COLO829 (cell line): ENCODE measurements around the gene PRKCE.

Experiments used
- DNase-seq: peaks from one replicate; pipeline ENCODE4 v3.0.0; 2012; ENCODE audit warnings: low spot score

The PRKCE gene

GRCh38 chr2:45860136-45861121 lies 209.0 kb downstream of the PRKCE start:
- peak; percentile 86 for DNase-seq

- DNase-seq: no peak
These were observed 211.4 kb downstream of the PRKCE start for GRCh38 chr2:45862843-45863242.

- DNase-seq: no peak
These were observed 212.6 kb downstream of the PRKCE start for GRCh38 chr2:45864121-45864520.

- DNase-seq: no peak
These were observed 215.9 kb downstream of the PRKCE start for GRCh38 chr2:45867349-45867748.

- DNase-seq: no peak
These were observed 216.3 kb downstream of the PRKCE start for GRCh38 chr2:45867800-45868199.

GRCh38 chr2:45869165-45869501 lies 217.7 kb downstream of the PRKCE start:
- DNase-seq: no peak

GRCh38 chr2:45871025-45871424 lies 219.6 kb downstream of the PRKCE start:
- no peak for DNase-seq

GRCh38 chr2:45871541-45871940 lies 220.1 kb downstream of the PRKCE start:
- DNase-seq: no peak

GRCh38 chr2:45872211-45872610 lies 220.7 kb downstream of the PRKCE start:
- DNase-seq: no peak

GRCh38 chr2:45874344-45874743 lies 222.9 kb downstream of the PRKCE start:
- DNase-seq: no peak

GRCh38 chr2:45876611-45877010 lies 225.1 kb downstream of the PRKCE start:
- DNase-seq: no peak

GRCh38 chr2:45879406-45879805 lies 227.9 kb downstream of the PRKCE start:
- no peak for DNase-seq

GRCh38 chr2:45879936-45880335 lies 228.5 kb downstream of the PRKCE start:
- no peak for DNase-seq

GRCh38 chr2:45881970-45882581 lies 230.6 kb downstream of the PRKCE start:
- DNase-seq: no peak

GRCh38 chr2:45882707-45883602 lies 231.5 kb downstream of the PRKCE start:
- no peak for DNase-seq

GRCh38 chr2:45883603-45884000 lies 232.1 kb downstream of the PRKCE start:
- no peak for DNase-seq

GRCh38 chr2:45884126-45884525 lies 232.7 kb downstream of the PRKCE start:
- DNase-seq: no peak

- DNase-seq: peak; percentile 94
These were observed 233.7 kb downstream of the PRKCE start for GRCh38 chr2:45885171-45885621.

GRCh38 chr2:45886171-45886663 lies 234.7 kb downstream of the PRKCE start:
- DNase-seq: no peak

GRCh38 chr2:45888167-45888566 lies 236.7 kb downstream of the PRKCE start:
- DNase-seq: no peak

- DNase-seq: no peak
These were observed 237.2 kb downstream of the PRKCE start for GRCh38 chr2:45888641-45889040.

GRCh38 chr2:45889053-45889452 lies 237.6 kb downstream of the PRKCE start:
- no peak for DNase-seq
